ENCODE results near the gene LACTB. TPM values are rescaled to one million over a fixed set of nuclear protein-coding genes. Genes with fewer than 3 reads are reported as not detected.

Gene LACTB
- total and polyA plus RNA-seq, 4 donors, result 13.1 to 38.1 (median 29.9) TPM

GRCh38 chr15:63151665-63152064 lies 30.0 kb downstream of the LACTB start:
- peaks cover 0 to 8% (median 0%) of the 10 kb centered on the region in 5 donors for H3K4me1 ChIP-seq (ENCODE audit: control insufficient read depth in 5 of 5, insufficient read depth in 5 of 5, low read length in 5 of 5)
- H3K36me3 ChIP-seq (ENCODE audit: control insufficient read depth in 4 of 4, insufficient read depth in 4 of 4, low read length in 4 of 4), result peaks cover 9 to 33% (median 11%) of the 10 kb centered on the region in 4 donors
- DNase-seq, result no peak
- H3K9ac ChIP-seq (ENCODE audit: insufficient read depth in 1 of 2, low read length in 2 of 2), result no peak overlapping the region
- no peaks in the 10 kb centered on the region for H3K9me3 ChIP-seq (ENCODE audit: control insufficient read depth in 4 of 4, insufficient read depth in 3 of 4, low read length in 3 of 4)
- 61 to 82% methylated on average over 1 of the region's 1 CpG for WGBS, 2 donors
- TF ChIP-seq CTCF (IDR thresholded peaks at IDR 0.05; ENCODE audit: control extremely low read depth, extremely low read depth), result no peak
- no peak overlapping the region for H3K4me3 ChIP-seq
- H3K27me3 ChIP-seq (ENCODE audit: control insufficient read depth in 3 of 3, insufficient read depth in 3 of 3, low read length in 2 of 3), result no peaks in the 10 kb centered on the region
- ATAC-seq (ENCODE audit: insufficient read depth, low FRiP score), result no peak
- H3K27ac ChIP-seq (ENCODE audit: low read depth in 1 of 2, low read length in 1 of 2), result no peak overlapping the region

- no peak for ATAC-seq (ENCODE audit: insufficient read depth, low FRiP score)
Measured at GRCh38 chr15:63155486-63155885, 33.8 kb downstream of the LACTB start.

GRCh38 chr15:63156086-63156710 lies 34.5 kb downstream of the LACTB start:
- no peak for ATAC-seq (ENCODE audit: insufficient read depth, low FRiP score)
- Histone ChIP-seq H3K4me3 (peak overlapping the region; percentile 73), H3K4me1 (ENCODE audit: control insufficient read depth in 5 of 5, insufficient read depth in 5 of 5, low read length in 5 of 5) (peaks cover 0 to 12% (median 2%) of the 10 kb centered on the region in 5 donors), H3K36me3 (ENCODE audit: control insufficient read depth in 4 of 4, insufficient read depth in 4 of 4, low read length in 4 of 4) (peaks cover 6 to 25% (median 9%) of the 10 kb centered on the region in 4 donors), H3K27ac (ENCODE audit: low read depth in 1 of 2, low read length in 1 of 2) (peak overlapping the region in 1 of 2 donors; percentile 98), H3K9ac (ENCODE audit: insufficient read depth in 1 of 2, low read length in 2 of 2) (peak overlapping the region; percentile 72 to 95), H3K9me3 (ENCODE audit: control insufficient read depth in 4 of 4, insufficient read depth in 3 of 4, low read length in 3 of 4) (no peaks in the 10 kb centered on the region), H3K27me3 (ENCODE audit: control insufficient read depth in 3 of 3, insufficient read depth in 3 of 3, low read length in 2 of 3) (no peaks in the 10 kb centered on the region)
- peak in 2 of 3 donors; percentile 54 to 66 for DNase-seq
- 8 to 12% methylated on average over 10 of the region's 10 CpGs for WGBS, 2 donors
- TF ChIP-seq CTCF (IDR thresholded peaks at IDR 0.05; ENCODE audit: control extremely low read depth, extremely low read depth), result no peak

More at GRCh38 chr15:63155486-63155885, 33.8 kb downstream of the LACTB start:
- no peak for TF ChIP-seq CTCF (IDR thresholded peaks at IDR 0.05; ENCODE audit: control extremely low read depth, extremely low read depth)
- Histone ChIP-seq H3K36me3 (ENCODE audit: control insufficient read depth in 4 of 4, insufficient read depth in 4 of 4, low read length in 4 of 4) (peaks cover 6 to 25% (median 9%) of the 10 kb centered on the region in 4 donors), H3K4me1 (ENCODE audit: control insufficient read depth in 5 of 5, insufficient read depth in 5 of 5, low read length in 5 of 5) (peaks cover 0 to 12% (median 2%) of the 10 kb centered on the region in 5 donors), H3K27ac (ENCODE audit: low read depth in 1 of 2, low read length in 1 of 2) (no peak overlapping the region), H3K4me3 (no peak overlapping the region), H3K27me3 (ENCODE audit: control insufficient read depth in 3 of 3, insufficient read depth in 3 of 3, low read length in 2 of 3) (no peaks in the 10 kb centered on the region), H3K9ac (ENCODE audit: insufficient read depth in 1 of 2, low read length in 2 of 2) (peak overlapping the region in 1 of 2 donors; percentile 95), H3K9me3 (ENCODE audit: control insufficient read depth in 4 of 4, insufficient read depth in 3 of 4, low read length in 3 of 4) (no peaks in the 10 kb centered on the region)
- DNase-seq, result no peak
- 78 to 79% methylated on average over 3 of the region's 3 CpGs for WGBS, 2 donors
